GDM1 (cell line): Measurements from ENCODE around the gene BFSP2.
"Not testable (repeated sequence)": the region's sequence is repeated elsewhere in the genome, so short reads cannot be mapped to it uniquely, and the experiment has no call there.

ENCODE experiments used
- DNase-seq: peaks from one replicate; lab custom pipeline; 2025; lab: John Stamatoyannopoulos, UW

Gene BFSP2

DNA sequence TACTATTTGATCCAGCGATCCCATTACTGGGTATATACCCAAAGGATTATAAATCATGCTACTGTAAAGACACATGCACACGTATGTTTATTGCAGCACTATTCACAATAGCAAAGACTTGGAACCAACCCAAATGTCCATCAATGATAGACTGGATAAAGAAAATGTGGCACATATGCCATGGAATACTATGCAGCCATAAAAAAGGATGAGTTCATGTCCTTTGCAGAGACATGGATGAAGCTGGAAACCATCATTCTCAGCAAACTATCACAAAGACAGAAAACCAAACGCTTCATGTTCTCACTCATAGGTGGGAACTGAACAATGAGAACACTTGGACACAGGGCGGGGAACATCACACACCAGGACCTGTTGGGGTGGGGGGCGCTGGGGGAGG is 82.6 kb downstream of the BFSP2 start:
- DNase-seq = not testable (repeated sequence)

- DNase-seq = no peak
These were observed 86.8 kb downstream of the BFSP2 start for GRCh38 chr3:133486658-133487057.

DNA sequence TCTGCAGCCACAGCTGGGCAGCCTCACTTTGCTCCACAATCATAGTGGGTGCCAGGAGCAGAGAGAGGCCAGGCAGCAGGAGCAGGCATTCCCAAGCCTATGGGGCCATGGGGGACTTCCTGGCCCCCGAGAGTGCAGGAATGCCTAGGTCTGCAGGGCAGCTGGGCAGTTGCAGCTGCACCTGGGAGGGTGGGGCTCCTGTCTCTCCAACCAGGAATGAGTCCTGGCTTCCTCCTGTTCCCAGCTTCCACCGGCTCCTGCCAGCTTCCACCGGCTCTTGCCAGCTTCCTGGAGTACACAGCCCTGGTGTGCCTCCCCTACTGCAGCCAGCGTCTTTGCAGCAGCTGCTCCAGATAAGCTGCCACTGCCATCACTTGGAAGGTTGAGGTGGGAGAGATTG is 87.3 kb downstream of the BFSP2 start:
- no peak for DNase-seq

GRCh38 chr3:133487920-133488540 is 88.2 kb downstream of the BFSP2 start:
- peak; percentile 37 for DNase-seq

DNA sequence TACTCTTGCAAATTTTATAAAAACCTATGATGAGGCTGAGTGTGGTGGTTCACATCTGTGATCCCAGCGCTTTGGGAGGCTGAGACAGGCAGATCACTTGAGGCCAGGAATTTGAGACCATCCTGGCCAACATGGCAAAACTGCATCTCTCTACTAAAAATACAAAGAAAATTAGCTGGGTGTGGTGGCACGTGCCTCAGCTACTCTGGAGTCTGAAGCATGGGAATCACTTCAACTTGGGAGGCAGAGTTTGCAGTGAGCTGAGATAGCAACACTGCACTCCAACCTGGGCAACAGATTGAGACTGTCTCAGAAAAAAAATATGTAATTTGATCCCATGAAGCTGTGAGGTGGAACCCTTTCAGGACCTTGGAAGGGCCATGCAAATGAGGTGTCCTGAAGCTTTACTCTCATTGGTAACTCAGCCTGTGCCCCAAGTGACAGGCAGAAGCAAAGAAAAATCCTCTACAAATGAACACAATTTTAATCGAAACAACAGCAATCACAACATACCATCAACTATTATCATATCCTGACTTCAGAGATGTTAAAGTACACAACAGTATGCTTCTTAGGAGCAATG is 89.0 kb downstream of the BFSP2 start:
- DNase-seq = peak; percentile 20

DNA sequence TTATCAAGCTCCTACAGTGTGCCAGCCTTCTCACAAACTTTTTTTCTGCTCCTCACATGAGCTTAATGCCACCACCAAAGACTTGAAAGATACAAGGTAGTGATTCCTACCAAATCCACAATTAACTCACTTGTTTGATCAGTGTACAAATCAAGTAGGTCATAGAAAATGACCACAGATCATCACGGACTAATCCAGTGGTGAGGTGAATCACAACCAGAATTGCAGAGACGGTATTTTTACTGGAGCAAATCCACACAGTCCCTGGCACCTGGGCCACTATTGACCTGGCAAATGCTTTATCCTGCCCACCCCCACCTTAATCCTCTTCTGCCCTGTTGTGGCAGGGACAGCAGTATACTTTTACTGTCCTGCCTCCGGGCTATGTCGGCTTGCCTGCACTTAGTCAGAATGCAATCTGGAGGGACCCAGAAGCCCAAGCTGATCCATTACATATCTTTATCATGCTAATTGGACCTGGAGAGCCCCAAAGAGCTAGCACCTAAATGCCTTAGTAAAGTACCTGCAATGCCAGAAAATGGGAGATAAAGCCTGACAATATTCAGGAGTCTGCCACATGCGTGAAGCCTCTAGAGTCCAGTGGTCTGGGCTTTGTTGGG is 89.7 kb downstream of the BFSP2 start:
- DNase-seq = no peak

- no peak for DNase-seq
These were observed 90.9 kb downstream of the BFSP2 start for GRCh38 chr3:133490468-133491351.

- no peak for DNase-seq
These were observed 91.7 kb downstream of the BFSP2 start for GRCh38 chr3:133491481-133492059.

- DNase-seq = no peak
These were observed 92.4 kb downstream of the BFSP2 start for GRCh38 chr3:133492159-133492741.

GRCh38 chr3:133494469-133494868 is 94.6 kb downstream of the BFSP2 start:
- no peak for DNase-seq

- not testable (repeated sequence) for DNase-seq
These were observed 102.7 kb downstream of the BFSP2 start for GRCh38 chr3:133502542-133502941.

GRCh38 chr3:133503409-133503808 is 103.6 kb downstream of the BFSP2 start:
- DNase-seq = no peak

- no peak for DNase-seq
These were observed 104.9 kb downstream of the BFSP2 start for GRCh38 chr3:133504736-133505135.

DNA sequence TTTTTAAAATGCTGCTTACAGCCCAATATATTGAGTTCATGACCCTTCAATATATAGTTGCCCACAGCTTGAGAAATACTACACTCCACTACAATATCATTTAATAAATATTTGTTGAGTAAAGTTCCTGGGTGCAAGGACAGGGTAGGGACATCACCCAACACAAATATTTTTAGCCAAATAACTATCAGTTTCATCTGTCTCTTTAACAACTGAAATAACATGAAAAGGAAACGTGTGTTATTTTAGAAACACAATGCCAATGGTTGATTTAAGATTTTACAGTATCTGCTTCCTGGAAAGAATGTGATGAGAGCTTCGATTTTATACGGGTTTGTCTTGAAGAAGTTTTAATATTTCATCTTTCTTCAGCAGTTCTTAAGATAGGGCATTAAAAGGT is 106.0 kb downstream of the BFSP2 start:
- DNase-seq = no peak

DNA sequence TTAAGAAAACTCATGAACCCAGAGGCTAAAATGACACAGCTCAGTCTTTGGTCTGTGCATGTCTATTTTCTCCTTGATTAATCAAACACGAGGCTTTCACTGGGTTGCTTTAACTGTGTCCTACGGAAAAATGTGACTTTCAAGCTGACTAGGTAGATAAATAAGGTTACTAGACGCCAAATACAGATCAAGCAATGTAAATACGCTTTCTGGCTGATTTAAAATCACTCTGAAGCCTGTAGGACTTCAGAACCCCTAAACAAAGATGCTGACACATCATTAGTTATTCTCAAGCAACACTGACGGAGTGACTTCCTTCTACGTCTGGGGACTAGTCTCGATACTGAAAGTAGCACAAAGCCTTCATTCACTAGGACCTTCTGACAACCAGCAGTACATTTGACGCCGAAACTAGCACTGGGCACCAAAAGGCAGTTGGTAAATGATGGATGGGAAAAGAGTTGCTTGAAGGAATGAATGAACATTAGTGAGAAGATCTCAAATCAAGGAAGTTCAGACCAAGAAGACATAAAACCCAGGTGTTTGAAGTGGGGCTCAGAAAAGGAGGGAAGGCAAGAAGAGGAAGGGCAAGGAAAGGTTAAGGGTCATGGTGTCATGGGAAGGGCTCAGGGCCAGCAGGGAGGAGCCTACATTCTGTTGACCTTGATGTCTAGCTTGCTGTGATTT is 106.5 kb downstream of the BFSP2 start:
- no peak for DNase-seq

- no peak for DNase-seq
These were observed 109.6 kb downstream of the BFSP2 start for GRCh38 chr3:133509488-133509887.

- no peak for DNase-seq
These were observed 112.7 kb downstream of the BFSP2 start for GRCh38 chr3:133512416-133513089.

- DNase-seq = no peak
These were observed 114.6 kb downstream of the BFSP2 start for GRCh38 chr3:133514418-133514817.

DNA sequence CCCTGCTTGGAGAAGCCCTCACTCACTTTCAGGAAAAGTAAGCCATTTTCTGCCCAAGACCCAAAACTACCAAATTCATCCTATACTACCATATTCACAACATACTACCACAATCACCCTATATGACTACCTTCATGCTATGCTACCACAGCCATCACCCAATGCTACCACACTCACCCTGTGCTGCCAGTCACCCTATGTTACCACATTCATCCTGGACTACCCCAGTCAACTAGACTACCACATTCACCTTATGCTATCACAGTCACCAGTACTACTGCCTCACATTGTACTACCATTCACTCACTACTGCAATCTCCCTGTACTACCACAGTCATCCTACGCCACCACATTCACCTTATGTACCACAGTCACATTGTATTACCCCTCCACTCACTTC is 115.3 kb downstream of the BFSP2 start:
- DNase-seq = no peak

- DNase-seq = no peak
These were observed 120.4 kb downstream of the BFSP2 start for GRCh38 chr3:133520286-133520685.

- not testable (repeated sequence) for DNase-seq
These were observed 121.1 kb downstream of the BFSP2 start for GRCh38 chr3:133520938-133521337.
